ENCODE measurements around the gene MMP26.

GRCh38 chr11:4714300-4714699 lies 9.7 kb downstream of the MMP26 start:
- TF ChIP-seq POLR2A (IDR thresholded peaks at IDR 0.05) (no peak), CTCF (IDR thresholded peaks at IDR 0.05) (no peak)
